Esophagus squamous epithelium (tissue), 5 donors: ENCODE results near the gene DZIP1L. TPM values are rescaled to one million over a fixed set of nuclear protein-coding genes. Genes with fewer than 3 reads are reported as not detected.

Experiments
- DNase-seq: peaks from one replicate; lab custom pipeline; 2025; lab: John Stamatoyannopoulos, UW
- H3K27ac ChIP-seq, 4 donors: fragments of 200-600 bp; sonication (generic); one replicate each; pipeline ENCODE4 v1.5.1; 2016 to 2019; ENCODE audit warnings: mild to moderate bottlenecking in 1 of 4
- H3K27me3 ChIP-seq, 4 donors: fragments of 200-600 bp; sonication (generic); 1 replicate in 3 of 4; 2 replicates in 1 of 4; pipeline versions ENCODE4 v1.5.1 to v1.6.0; 2017 to 2021; ENCODE audit warnings: antibody characterized with exemption in 1 of 4
- H3K36me3 ChIP-seq, 3 donors: fragments of 200-600 bp; sonication (generic); one replicate each; pipeline ENCODE4 v1.5.1; 2016 to 2019
- H3K4me1 ChIP-seq, 3 donors: fragments of 200-600 bp; sonication (generic); one replicate each; pipeline ENCODE4 v1.5.1; 2017 to 2019
- H3K4me3 ChIP-seq, 4 donors: fragments of 200-600 bp; sonication (generic); 1 replicate in 3 of 4; 2 replicates in 1 of 4; pipeline ENCODE4 v1.5.1; 2016 to 2019; ENCODE audit warnings: mild to moderate bottlenecking in 2 of 4, moderate library complexity in 1 of 4
- H3K9me3 ChIP-seq, 3 donors: fragments of 200-600 bp; sonication (generic); one replicate each; pipeline ENCODE4 v1.5.1; 2016 to 2019
- CTCF ChIP-seq, 6 experiments: fragments of 450-650 bp in 4 of 6; fragments of 200-600 bp in 2 of 6; sonication (generic) in 2 of 6; IDR thresholded peaks; one replicate each; pipeline ENCODE4 v1.5.1; 2016 to 2019; ENCODE audit warnings: antibody characterized with exemption in 6 of 6, mild to moderate bottlenecking in 4 of 6, moderate library complexity in 4 of 6
- POLR2A ChIP-seq, 4 donors: fragments of 450-650 bp; IDR thresholded peaks; one replicate each; pipeline ENCODE4 v1.6.1; 2017; ENCODE audit warnings: antibody characterized with exemption in 4 of 4, mild to moderate bottlenecking in 4 of 4, moderate library complexity in 3 of 4
- WGBS, 2 donors: methylation state at CpG; one replicate each; pipeline ENCODE4 v1.1.5; 2018; 5-methylcytosine and 5-hydroxymethylcytosine counted together
- intact Hi-C: fragments of 100-400 bp; cut with DNase I; formaldehyde crosslinking; loops from one replicate; pipeline ENCODE4 v1.15.0; 2022
- total RNA-seq, 4 donors: library from RNA; depleted of rRNA; stranded (reverse); fragments of >200 nt; gene quantifications; one replicate each; pipeline ENCODE4 v1.1.0, GENCODE V29; 2016
- donor health status: DM: yes; HTN: yes; CAD: no.

DZIP1L gene
- total RNA-seq, 4 donors from 2014 or later: 1.7 to 17.4 (median 5.0) TPM

- no peak for TF ChIP-seq POLR2A (IDR thresholded peaks at IDR 0.05)
- no peak for TF ChIP-seq CTCF (IDR thresholded peaks at IDR 0.05)
- Histone ChIP-seq H3K9me3 (no peaks in the 10 kb centered on the region), H3K36me3 (peaks cover 0 to 69% (median 0%) of the 10 kb centered on the region in 3 donors)
These were observed 31.2 kb downstream of the DZIP1L start for GRCh38 chr3:138084196-138084595.

GRCh38 chr3:138082992-138083386, 32.4 kb downstream of the DZIP1L start:
- TF ChIP-seq CTCF (IDR thresholded peaks at IDR 0.05) (no peak), POLR2A (IDR thresholded peaks at IDR 0.05) (no peak)
- Histone ChIP-seq H3K27ac (no peak overlapping the region), H3K4me3 (no peak overlapping the region), H3K36me3 (peaks cover 0 to 73% (median 0%) of the 10 kb centered on the region in 3 donors), H3K4me1 (peaks cover 5 to 6% (median 6%) of the 10 kb centered on the region in 3 donors), H3K27me3 (no peaks in the 10 kb centered on the region), H3K9me3 (no peaks in the 10 kb centered on the region)
- no peak for DNase-seq
- intact Hi-C loops: no loop called here

More at GRCh38 chr3:138084196-138084595, 31.2 kb downstream of the DZIP1L start:
- DNase-seq: no peak
- H3K4me1 ChIP-seq: peaks cover 5 to 6% (median 6%) of the 10 kb centered on the region in 3 donors
- intact Hi-C loops: no loop called here
- H3K27ac ChIP-seq: no peak overlapping the region
- no peak overlapping the region for H3K4me3 ChIP-seq
- no peaks in the 10 kb centered on the region for H3K27me3 ChIP-seq

- peak overlapping the region in 1 of 4 donors; percentile 36 for H3K27ac ChIP-seq
- no peak for TF ChIP-seq CTCF (IDR thresholded peaks at IDR 0.05)
- no peak for TF ChIP-seq POLR2A (IDR thresholded peaks at IDR 0.05)
- WGBS, 2 donors: 32 to 42% methylated on average over 5 to 7 of the region's 8 CpGs
- no peaks in the 10 kb centered on the region for H3K9me3 ChIP-seq
- H3K36me3 ChIP-seq: peaks cover 0 to 73% (median 0%) of the 10 kb centered on the region in 3 donors
- H3K4me1 ChIP-seq: peaks cover 5 to 6% (median 6%) of the 10 kb centered on the region in 3 donors
- no peak for DNase-seq
- no peaks in the 10 kb centered on the region for H3K27me3 ChIP-seq
- intact Hi-C loops: no loop called here
- peak overlapping the region in 1 of 4 donors; percentile 13 for H3K4me3 ChIP-seq
These were observed 33.1 kb downstream of the DZIP1L start for GRCh38 chr3:138082085-138082991.

- Histone ChIP-seq H3K4me1 (peaks cover 5 to 6% (median 6%) of the 10 kb centered on the region in 3 donors), H3K4me3 (peak overlapping the region in 1 of 4 donors; percentile 13), H3K36me3 (peaks cover 0 to 74% (median 0%) of the 10 kb centered on the region in 3 donors), H3K9me3 (no peaks in the 10 kb centered on the region), H3K27me3 (no peaks in the 10 kb centered on the region), H3K27ac (peak overlapping the region in 1 of 4 donors; percentile 36)
- intact Hi-C loops: no loop called here
- no peak for TF ChIP-seq CTCF (IDR thresholded peaks at IDR 0.05)
- no peak for TF ChIP-seq POLR2A (IDR thresholded peaks at IDR 0.05)
- 39 to 46% methylated on average over 4 to 5 of the region's 5 CpGs for WGBS, 2 donors
- DNase-seq: no peak
These were observed 33.9 kb downstream of the DZIP1L start for GRCh38 chr3:138081371-138082084.
